ENCODE results near the gene MBNL2. TPM values are rescaled to one million over a fixed set of nuclear protein-coding genes. Genes with fewer than 3 reads are reported as not detected.

The MBNL2 gene
- total RNA-seq, 3 donors from 2014 or later, result 68.5 to 131 (median 120) TPM

DNA sequence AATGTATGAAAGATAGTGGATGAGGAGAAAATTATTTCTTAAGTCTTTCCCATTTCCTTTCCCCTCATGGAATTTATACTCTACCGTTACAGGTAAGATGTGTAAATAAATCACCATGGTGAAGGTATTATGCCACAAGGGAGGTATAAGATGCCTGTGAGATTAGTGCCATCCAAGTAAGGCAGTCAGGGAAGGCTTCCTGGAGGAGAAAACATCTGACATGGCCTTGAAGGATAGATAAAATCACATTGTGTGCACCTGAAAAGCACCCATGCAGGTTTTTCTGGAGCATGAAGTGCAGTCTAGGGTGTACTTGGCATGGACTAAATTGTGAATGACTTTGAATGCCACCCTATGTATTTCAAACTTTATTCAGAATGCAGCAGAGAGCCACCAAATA lies 15.3 kb downstream of the MBNL2 start:
- Histone ChIP-seq H3K4me1 (peaks cover 12 to 26% of the 10 kb centered on the region in 2 donors), H3K36me3 (no peaks in the 10 kb centered on the region), H3K27me3 (no peaks in the 10 kb centered on the region), H3K4me3 (no peak overlapping the region), H3K27ac (peak overlapping the region; percentile 52 to 73), H3K9me3 (no peaks in the 10 kb centered on the region)
- DNase-seq (ENCODE audit: low spot score in 2 of 2), result no peak
- TF ChIP-seq, protein P1, sequence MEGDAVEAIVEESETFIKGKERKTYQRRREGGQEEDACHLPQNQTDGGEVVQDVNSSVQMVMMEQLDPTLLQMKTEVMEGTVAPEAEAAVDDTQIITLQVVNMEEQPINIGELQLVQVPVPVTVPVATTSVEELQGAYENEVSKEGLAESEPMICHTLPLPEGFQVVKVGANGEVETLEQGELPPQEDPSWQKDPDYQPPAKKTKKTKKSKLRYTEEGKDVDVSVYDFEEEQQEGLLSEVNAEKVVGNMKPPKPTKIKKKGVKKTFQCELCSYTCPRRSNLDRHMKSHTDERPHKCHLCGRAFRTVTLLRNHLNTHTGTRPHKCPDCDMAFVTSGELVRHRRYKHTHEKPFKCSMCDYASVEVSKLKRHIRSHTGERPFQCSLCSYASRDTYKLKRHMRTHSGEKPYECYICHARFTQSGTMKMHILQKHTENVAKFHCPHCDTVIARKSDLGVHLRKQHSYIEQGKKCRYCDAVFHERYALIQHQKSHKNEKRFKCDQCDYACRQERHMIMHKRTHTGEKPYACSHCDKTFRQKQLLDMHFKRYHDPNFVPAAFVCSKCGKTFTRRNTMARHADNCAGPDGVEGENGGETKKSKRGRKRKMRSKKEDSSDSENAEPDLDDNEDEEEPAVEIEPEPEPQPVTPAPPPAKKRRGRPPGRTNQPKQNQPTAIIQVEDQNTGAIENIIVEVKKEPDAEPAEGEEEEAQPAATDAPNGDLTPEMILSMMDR (IDR thresholded peaks at IDR 0.05), result no peak
- TF ChIP-seq POLR2A (IDR thresholded peaks at IDR 0.05), result no peak
- no peak for TF ChIP-seq POLR2AphosphoS5 (IDR thresholded peaks at IDR 0.05)
- intact Hi-C loops (cut with DNase I; ENCODE audit: low total_unique reads), result no loop called here

- H3K27me3 ChIP-seq, result no peaks in the 10 kb centered on the region
- intact Hi-C loops (cut with DNase I; ENCODE audit: low total_unique reads), result no loop called here
- DNase-seq (ENCODE audit: low spot score in 2 of 2), result no peak
- H3K36me3 ChIP-seq, result no peaks in the 10 kb centered on the region
- H3K4me1 ChIP-seq, result peaks cover 12 to 26% of the 10 kb centered on the region in 2 donors
- H3K27ac ChIP-seq, result peak overlapping the region; percentile 61 to 73
- no peak overlapping the region for H3K4me3 ChIP-seq
- no peaks in the 10 kb centered on the region for H3K9me3 ChIP-seq
- TF ChIP-seq, protein P1 (IDR thresholded peaks at IDR 0.05), result no peak
- TF ChIP-seq POLR2AphosphoS5 (IDR thresholded peaks at IDR 0.05) (no peak), POLR2A (IDR thresholded peaks at IDR 0.05) (no peak)
Observed at GRCh38 chr13:97238432-97238831, 16.3 kb downstream of the MBNL2 start.

DNA sequence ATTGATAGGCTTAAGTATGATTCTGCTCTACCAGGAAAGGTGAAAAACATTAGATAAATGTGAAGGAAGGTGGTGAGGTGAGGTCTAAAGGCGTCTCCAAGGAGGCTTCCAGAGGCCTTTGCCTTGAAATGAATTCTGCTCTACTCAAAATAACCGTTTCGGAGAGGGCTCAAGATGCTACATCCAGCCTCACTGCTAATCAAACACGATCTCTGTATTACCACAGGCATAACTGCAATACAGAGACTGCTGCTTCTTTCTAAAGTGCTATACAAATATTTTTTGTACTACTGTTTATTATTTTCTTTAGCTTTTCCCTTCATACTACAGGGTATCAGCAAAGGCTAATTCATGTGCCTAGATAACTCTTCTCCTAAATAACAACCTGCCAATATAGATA lies 16.8 kb downstream of the MBNL2 start:
- peaks cover 12 to 26% of the 10 kb centered on the region in 2 donors for H3K4me1 ChIP-seq
- no peaks in the 10 kb centered on the region for H3K27me3 ChIP-seq
- intact Hi-C loops (cut with DNase I; ENCODE audit: low total_unique reads), result no loop called here
- TF ChIP-seq POLR2AphosphoS5 (IDR thresholded peaks at IDR 0.05), result no peak
- no peak for TF ChIP-seq POLR2A (IDR thresholded peaks at IDR 0.05)
- TF ChIP-seq, protein P1 (IDR thresholded peaks at IDR 0.05), result no peak
- no peaks in the 10 kb centered on the region for H3K9me3 ChIP-seq
- H3K4me3 ChIP-seq, result no peak overlapping the region
- DNase-seq (ENCODE audit: low spot score in 2 of 2), result no peak
- H3K36me3 ChIP-seq, result no peaks in the 10 kb centered on the region
- peak overlapping the region; percentile 61 to 73 for H3K27ac ChIP-seq

DNA sequence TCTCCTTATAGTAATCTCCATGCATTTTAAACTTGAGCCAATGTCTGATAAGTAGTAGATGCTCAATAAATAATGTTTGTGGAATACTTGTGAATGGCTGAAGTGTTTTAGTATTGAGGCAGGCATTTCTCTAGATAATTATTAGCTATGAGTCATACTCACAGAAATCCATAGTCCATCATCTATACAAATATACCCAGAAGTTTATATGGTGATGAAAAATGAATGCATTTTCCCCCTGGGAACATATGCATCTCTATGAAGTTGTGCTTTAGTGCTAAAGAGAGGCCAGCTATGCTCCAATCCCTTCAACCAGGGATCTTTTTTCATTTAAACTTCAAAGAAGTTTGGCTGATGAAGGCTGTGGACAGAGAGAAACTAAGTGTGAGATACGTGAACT lies 17.2 kb downstream of the MBNL2 start:
- peak overlapping the region; percentile 61 to 73 for H3K27ac ChIP-seq
- TF ChIP-seq POLR2AphosphoS5 (IDR thresholded peaks at IDR 0.05) (no peak), POLR2A (IDR thresholded peaks at IDR 0.05) (no peak)
- TF ChIP-seq, protein P1 (IDR thresholded peaks at IDR 0.05), result no peak
- no peak for DNase-seq (ENCODE audit: low spot score in 2 of 2)
- intact Hi-C loops (cut with DNase I; ENCODE audit: low total_unique reads), result no loop called here
- no peaks in the 10 kb centered on the region for H3K27me3 ChIP-seq
- no peaks in the 10 kb centered on the region for H3K9me3 ChIP-seq
- H3K4me1 ChIP-seq, result peaks cover 12 to 27% of the 10 kb centered on the region in 2 donors
- H3K36me3 ChIP-seq, result no peaks in the 10 kb centered on the region
- no peak overlapping the region for H3K4me3 ChIP-seq

DNA sequence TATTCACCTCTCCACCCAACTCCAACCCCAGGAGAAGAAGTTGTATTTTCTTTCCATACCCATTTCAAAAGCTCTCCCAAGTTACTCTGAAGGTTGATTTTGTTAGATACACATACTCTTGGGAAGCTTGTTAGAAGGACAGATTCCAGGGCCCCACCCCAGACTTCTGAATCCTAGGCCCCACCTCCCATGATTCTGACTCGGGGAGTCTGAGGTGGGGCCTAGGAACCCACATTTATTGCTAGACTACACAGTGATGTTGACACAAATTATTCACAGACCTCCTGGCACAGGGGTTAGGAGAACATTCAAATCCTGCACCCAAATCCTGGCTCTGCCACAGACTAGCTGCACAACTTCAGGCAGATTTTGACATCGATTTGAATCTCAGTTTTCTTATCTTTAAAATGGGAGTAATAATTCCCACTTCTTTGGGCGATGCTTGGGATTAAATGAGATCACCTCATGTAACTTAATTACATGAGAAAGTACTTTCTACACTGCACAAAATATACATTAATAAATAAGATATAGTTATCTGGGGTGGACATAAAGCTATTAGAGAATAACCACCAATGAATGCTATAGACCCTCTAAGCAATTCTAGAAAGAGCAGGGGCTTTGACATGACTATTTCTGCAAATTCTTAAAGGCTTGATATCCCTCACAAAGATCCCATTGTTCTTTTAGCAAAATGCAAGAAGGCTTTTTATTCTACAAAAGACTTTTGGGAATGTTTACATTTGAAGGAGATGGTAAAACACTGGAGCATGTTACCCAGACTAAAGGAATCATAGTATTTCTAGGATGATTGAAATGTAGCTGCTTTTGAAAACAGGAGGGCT lies 18.0 kb downstream of the MBNL2 start:
- Histone ChIP-seq H3K27ac (peak overlapping the region; percentile 74 to 84), H3K9me3 (no peaks in the 10 kb centered on the region), H3K27me3 (no peaks in the 10 kb centered on the region), H3K4me3 (no peak overlapping the region), H3K36me3 (no peaks in the 10 kb centered on the region), H3K4me1 (peaks cover 12 to 28% of the 10 kb centered on the region in 2 donors)
- no peak for DNase-seq (ENCODE audit: low spot score in 2 of 2)
- TF ChIP-seq POLR2A (IDR thresholded peaks at IDR 0.05), result no peak
- no peak for TF ChIP-seq POLR2AphosphoS5 (IDR thresholded peaks at IDR 0.05)
- TF ChIP-seq, protein P1 (IDR thresholded peaks at IDR 0.05), result no peak
- intact Hi-C loops (cut with DNase I; ENCODE audit: low total_unique reads), result no loop called here

All from breast epithelium (tissue), 4 donors.